Putamen (tissue), 1 donor: ENCODE results near the gene MTFP1.
"Not testable (repeated sequence)": the region's sequence is repeated elsewhere in the genome, so short reads cannot be mapped to it uniquely, and the experiment has no call there.

Experiments
- DNase-seq: peaks from one replicate; pipeline ENCODE4 v3.0.0-alpha.2; 2016; ENCODE audit warnings: low spot score

The MTFP1 gene, protein sequence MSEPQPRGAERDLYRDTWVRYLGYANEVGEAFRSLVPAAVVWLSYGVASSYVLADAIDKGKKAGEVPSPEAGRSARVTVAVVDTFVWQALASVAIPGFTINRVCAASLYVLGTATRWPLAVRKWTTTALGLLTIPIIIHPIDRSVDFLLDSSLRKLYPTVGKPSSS

DNA sequence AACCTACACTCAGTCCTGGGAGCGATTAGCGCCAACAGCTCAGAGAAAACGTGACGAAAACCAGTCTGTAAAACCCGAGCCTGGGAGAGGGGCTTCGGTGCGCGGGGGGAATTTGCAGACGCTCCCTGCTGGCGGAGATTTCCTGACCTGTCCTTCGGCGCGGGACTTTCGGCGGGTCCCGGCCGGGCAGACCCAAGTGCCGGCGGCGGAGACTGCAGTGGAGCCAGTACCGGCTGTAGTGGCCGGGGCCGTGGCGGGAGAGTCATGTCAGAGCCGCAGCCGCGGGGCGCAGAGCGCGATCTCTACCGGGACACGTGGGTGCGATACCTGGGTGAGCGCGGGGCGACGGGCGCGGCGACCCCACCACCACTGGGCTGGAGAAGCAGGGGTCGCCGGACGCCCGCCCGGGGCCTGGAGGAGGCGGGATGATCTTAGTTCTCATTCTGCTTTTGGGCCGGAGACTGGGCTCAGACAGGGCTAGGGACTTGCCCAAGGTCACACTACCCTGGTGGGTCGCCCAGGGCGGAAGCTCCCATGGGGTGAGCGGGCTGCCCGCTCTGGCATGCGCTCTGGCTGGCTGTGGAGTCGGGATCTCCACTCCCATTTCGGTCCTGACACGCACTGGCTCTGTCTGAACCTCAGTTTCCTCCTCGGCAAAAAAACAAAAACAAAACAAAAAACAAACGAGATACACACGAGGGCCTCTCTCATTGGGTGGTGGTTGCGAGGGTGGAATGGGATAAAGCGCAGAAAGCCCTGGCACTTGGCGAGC lies at the start of gene MTFP1:
Gene MTFP1, plus strand, starts transcription at position 153 of the 772 bp plus-strand sequence. Its CDS starts 112 bp downstream, at position 265.
- no peak for DNase-seq

GRCh38 chr22:30380011-30380410 lies 45.6 kb upstream of the MTFP1 start:
- DNase-seq, result no peak

DNA sequence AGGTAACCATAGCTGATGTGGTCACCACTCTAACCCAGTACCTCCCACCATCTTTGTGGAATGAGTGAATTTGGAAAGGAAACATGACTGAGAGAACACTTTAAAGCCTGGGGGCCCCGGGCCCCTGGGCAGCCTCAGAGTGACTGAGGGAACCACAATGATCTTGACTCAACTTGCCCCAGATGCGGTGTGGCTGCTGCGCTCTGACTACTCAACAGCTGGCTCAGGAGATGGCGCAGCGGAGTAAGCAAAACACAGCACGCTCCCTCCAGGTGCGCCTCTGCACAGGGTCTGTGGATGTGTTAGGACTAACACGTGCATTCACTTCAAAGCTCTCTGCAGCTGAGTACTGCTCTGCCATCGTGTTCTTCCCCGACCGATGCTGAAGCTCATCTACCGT lies 44.3 kb upstream of the MTFP1 start:
- no peak for DNase-seq

- no peak for DNase-seq
These were observed 43.2 kb upstream of the MTFP1 start for GRCh38 chr22:30382340-30382739.

DNA sequence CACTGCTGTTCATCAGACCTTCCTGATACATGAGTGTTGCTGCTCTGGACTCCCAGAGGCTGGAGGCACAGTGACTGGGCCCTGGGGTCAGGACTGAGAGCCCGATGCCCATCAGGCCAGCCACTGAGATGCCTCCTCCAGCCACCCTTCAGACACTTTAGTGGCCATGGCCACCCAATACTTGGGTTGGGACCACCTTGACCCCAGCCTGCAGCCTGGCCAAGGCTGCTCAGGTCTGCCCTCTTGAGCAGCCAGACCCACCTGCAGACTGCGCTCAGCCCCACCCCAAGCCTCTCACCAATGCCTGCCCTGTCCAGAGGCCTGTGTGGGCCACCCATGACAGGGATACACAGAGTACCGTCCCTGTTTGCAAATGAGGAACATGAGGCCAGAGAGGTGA lies 42.5 kb upstream of the MTFP1 start:
- no peak for DNase-seq

DNA sequence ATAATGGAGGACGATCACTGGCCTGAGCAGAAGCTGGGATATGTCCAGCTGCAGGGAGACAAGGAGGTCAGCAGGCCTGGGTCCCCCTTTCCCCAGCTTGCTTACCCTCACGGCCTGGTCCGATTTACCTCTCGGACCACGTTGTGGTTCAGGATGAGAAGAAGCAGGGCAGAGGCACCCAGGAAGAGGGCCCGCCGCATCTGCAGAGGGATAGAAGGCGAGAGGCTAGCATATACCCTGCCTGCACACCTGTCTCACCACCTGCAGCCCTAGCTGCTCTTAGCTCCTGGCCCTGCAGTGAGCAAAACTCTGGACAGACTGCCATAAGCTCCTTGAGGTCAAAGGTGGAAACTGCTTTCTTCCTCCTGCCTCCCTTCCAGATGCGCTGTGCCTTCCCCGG lies 39.6 kb upstream of the MTFP1 start:
- no peak for DNase-seq

DNA sequence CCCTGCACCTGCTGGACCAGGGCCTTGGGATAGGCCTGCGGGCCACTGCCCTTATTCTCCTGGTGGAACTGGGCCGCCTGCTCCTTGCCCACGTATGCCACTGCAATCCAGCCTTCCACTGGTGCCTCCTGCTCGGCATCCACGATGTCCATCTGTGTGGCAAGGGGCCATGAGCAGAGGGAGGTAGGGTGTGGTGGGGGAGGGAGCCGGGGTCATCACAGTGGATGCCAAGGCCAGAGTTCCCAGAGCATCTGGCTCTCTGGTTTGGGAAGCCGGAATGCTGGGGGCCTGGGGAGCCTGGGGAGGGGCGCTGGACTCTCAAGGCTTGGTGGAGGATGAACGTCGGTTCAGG lies 39.0 kb upstream of the MTFP1 start:
- no peak for DNase-seq

- DNase-seq, result peak; percentile 76
These were observed 38.4 kb upstream of the MTFP1 start, which contains the start of gene RNF215 for GRCh38 chr22:30386960-30387827. Gene RNF215, minus strand, starts transcription at chr22:30387411. Its CDS starts 98 bp downstream, at chr22:30387313.

DNA sequence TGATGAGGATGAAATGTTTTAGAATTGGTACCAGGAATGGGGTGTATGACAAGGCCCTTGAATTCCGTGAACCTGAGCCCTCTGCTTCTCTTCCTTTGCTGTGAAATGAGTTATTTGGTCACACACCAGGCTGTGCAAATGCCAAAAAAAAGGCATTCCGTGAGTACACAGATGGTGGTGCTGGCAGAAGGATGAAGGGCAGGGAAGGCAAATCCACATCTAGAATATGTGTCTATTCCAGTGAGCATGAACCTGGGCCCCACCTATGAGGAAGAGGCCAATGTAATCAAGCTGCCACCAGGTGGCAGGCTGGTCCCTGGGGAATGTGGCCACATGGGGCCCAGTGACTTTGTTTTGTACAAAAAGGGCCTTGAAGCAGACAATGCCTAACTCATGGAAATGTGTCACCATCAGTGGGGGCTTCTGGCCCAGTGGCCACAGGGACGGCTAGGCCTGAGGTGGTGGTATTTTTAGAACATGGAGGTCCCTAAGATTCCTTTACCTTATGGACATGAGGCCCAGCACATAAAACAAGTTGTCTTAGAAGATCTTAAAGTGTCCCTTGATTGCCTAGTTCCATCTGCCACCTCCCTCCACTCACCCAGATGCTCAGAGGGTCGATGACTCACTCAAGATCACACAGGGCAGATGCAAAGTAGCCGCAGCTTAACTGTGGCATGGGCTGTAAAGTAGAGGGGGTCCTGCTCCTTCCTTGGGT lies 34.4 kb upstream of the MTFP1 start:
- peak; percentile 78 for DNase-seq

DNA sequence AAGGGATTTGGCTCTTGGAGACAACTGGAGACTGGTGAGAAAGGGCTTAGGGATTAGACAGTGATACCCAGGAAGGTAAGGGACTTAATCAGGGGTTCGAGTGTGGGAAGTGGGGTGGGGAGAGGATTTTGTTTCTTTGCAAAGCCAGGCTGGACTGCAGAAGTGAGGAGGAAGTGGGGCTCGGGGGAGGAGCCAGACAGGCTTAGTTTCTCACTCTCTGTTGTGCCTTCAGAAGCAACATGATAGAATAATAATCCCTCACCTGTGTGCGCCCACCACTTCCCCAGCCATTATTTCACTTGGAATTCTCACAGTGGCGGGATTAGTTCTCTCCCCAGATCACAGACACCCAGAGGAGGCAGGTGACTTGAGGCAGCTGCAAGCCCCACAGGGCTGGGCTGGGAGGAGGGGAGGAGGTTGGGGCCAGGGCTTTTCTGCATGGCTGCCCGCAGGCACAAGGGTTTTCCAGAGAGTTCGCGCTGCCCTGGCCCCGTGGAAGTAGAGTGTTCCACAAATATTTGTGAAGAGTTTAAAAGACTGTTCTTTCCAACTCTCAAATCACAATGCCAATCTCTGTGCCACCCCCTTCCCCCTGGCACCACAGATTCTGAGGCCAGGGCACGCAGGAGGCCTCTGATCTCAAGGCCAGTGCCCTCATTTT lies 32.8 kb upstream of the MTFP1 start:
- DNase-seq, result no peak

DNA sequence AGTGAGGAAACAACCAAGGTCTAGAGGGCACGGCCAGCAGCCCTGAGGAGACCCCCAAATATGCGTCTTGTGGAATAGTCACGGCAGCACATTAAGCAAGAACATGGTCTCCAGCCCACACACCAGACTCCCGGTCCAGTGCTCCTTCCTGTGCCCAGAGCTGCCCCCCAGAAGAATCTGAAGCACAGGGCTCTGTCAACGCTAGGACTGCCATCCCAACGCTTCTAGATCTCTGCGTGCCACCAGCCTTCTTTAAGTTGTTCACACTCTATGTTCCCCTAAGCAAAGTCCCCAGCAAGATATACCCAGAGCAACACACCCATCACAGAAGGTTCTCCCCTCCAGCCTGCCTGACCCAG lies 32.3 kb upstream of the MTFP1 start:
- DNase-seq, result no peak

DNA sequence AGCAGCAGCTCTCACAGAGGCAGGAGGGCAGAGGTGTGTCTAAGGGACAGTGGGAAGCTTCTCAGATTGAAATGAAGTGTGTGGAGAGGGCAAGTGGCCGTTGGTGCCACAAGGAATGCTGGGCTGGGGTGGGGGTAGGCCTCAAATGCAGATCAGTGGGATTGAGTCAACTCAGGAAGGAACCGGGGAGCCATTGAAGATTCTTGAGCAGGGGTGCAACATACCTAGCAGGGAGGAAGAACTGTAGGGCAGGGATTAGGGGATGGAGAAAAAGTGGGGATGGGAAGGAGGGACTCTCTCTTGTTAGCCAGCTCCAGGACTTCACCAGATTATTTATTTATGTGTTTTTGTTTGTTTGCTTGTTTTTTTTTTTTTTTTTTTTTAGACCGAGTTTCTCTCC lies 31.7 kb upstream of the MTFP1 start:
- DNase-seq, result no peak

DNA sequence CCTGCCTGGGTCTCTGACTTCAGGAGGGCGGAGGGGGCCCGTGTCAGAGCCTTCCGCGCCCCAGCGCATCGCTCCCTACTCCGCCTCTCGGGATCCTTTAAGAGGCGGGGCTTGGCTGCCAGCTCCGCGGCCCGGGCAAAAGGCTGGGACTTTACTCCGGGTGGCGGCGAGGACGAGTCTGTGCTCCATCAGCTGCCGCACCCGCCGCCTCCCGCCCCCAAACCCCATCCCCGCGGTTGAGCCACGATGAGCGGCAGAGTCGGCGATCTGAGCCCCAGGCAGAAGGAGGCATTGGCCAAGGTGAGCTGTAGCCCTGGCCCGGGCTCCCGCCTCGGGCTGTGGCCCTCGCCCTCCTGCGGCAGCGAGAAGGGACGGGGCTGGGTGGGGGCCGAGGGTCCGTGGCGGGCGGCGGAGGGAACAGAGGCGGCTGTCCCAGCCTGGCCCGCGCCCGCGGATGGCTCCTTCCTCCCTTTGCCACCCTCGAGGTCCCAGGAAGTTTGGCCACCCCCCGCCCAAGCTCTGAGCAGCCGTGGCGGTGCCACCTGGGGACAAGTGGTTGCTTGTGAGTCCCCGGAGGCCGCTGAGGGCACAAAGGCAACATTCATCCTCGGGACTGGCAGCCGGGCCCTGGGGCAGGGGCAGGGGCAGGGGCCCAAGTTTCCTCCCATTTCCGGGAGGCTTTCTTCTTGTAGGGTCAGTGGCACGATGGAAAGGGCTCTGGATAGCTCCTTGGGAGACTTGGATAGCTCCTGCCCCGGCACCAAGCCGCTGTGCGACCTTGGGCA lies 28.5 kb upstream of the MTFP1 start, which contains the start of gene SEC14L2:
Gene SEC14L2, plus strand, starts transcription at position 148 of the 785 bp plus-strand sequence. Its CDS starts 99 bp downstream, at position 247.
- peak; percentile 75 for DNase-seq

DNA sequence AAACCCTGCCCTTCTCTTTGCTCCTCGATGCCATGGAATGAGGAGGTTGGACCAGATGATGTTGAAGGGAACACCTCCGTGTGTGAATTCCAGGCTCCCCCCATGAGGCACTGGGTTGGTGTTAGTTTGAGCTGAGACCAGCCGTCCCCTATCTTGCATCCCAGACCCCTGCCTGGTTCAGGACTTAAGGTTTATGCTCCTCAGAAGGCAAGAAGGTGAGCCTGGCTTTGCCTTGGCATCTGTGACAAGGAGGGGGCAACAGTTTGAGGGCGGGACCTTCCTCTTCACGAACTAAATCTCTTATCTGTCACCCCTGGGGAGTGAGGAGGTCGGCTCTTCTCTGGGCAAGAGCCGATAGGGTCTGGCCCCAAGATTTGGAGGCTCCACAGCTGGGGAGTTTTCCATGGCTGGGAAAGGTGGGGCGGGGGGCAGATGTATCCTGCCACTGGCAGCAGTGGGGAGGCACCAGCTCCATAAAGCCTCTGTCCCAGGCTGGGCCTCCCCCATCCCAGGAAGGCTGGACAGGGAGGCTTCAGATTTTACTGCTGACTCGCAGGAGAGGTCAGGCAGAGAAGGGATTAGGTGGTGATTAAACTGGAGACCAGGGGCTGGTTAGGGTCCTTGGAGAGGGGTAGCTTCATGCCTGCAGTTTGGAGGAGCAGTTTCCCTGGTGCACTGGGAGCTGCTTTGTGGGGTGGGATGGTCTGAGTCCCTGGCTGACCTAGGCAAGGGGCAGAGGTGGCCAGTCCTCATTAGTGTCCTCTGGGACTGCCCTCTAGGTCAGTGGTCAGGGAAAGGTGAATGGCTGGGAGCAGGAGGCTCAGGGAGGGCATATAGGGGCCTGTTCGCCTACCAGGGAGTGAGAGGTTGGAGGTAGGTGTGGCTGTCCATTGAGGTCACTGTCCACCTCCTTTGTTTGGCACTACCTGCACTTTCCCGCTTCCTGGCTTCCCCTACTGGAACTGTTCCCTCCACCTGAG lies 27.6 kb upstream of the MTFP1 start:
- DNase-seq, result no peak

GRCh38 chr22:30398685-30399680 lies 26.6 kb upstream of the MTFP1 start:
- no peak for DNase-seq

GRCh38 chr22:30399718-30400117 lies 25.9 kb upstream of the MTFP1 start:
- DNase-seq, result no peak

DNA sequence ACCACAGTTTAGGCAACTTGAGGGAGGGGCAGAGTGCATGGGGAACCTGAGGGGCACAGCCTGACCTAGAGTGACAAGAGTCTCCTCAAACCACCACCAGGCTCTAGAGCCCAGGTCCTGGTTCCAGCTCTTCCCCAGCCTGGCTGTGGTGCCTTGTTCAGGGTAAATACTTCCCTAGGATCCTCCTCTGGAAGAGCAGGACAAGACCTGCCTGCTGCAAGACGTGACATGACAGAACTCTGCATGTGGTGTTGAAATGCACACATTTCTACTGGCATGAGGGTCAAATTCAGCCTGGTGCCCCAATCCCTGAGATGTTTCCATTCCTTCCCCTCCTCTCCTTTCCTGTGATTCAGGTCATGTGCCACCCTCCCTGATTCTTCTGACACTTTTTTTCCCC lies 25.4 kb upstream of the MTFP1 start:
- no peak for DNase-seq

GRCh38 chr22:30401024-30401423 lies 24.5 kb upstream of the MTFP1 start:
- not testable (repeated sequence) for DNase-seq
